ENCODE results near the gene PRR29. TPM values are rescaled to one million over a fixed set of nuclear protein-coding genes. Genes with fewer than 3 reads are reported as not detected.

The PRR29 gene
- total and polyA plus RNA-seq, 2 donors (not counting 3 experiments of a cell fraction or from before 2014, with no cell fraction given): 0.39 to 1.2 TPM

- H3K27ac ChIP-seq (ENCODE audit: insufficient read depth, low read depth, low read length): peak overlapping the region; percentile 70
- H3K4me3 ChIP-seq (replicated peaks in 1 of 3; ENCODE audit: insufficient read depth in 1 of 3, low read depth in 1 of 3, low read length in 3 of 3): no peak overlapping the region
- H4K20me1 ChIP-seq (replicated peaks; ENCODE audit: control insufficient read depth, extremely low read depth, insufficient read depth, low read length): no peaks in the 10 kb centered on the region
- no peaks in the 10 kb centered on the region for H3K9me3 ChIP-seq (replicated peaks; ENCODE audit: control insufficient read depth, insufficient read depth, low read length)
- H3K79me2 ChIP-seq (ENCODE audit: control insufficient read depth, insufficient read depth, low read length): peaks cover 6% of the 10 kb centered on the region
- intact Hi-C loops (cut with micrococcal nuclease): loop anchor here (1.0 kb wide), 4 partner anchors 9 to 106 kb away; partner anchors contain the start of gene PRR29
- CTCF ChIA-PET: interaction anchor here (0.6 to 15.1 kb wide), 42 partner anchors 8 to 265 kb away, joined by 3 to 802 read pairs (median 6); partner anchors contain the start of genes CSHL1, ERN1, GH1 and PRR29
- H3K4me1 ChIP-seq (ENCODE audit: control insufficient read depth, extremely low read depth, insufficient read depth, low read length): peaks cover 34% of the 10 kb centered on the region
- peak; percentile 55 for FAIRE-seq
- H3K27me3 ChIP-seq (ENCODE audit: control insufficient read depth in 2 of 2, insufficient read depth in 2 of 2, low read length in 2 of 2): no peaks in the 10 kb centered on the region
- no peak overlapping the region for H2AFZ ChIP-seq (ENCODE audit: low read depth, low read length)
- BruUV-seq (replicated peaks): no TSS peak
- POLR2A ChIA-PET: interaction anchor here (1.0 to 1.5 kb wide), 3 partner anchors 23 to 25 kb away, joined by 3 to 6 read pairs (median 5); no protein-coding TSS in a partner anchor
- H3K9ac ChIP-seq (replicated peaks; ENCODE audit: extremely low read depth, insufficient read depth, low read length): peak overlapping the region; percentile 21
- H3K4me2 ChIP-seq (ENCODE audit: insufficient read depth, low read length): no peak overlapping the region
- DNase-seq (ENCODE audit: low read depth, low spot score): peak; percentile 48
- TF ChIP-seq JUN (IDR thresholded peaks at IDR 0.05; ENCODE audit: borderline replicate concordance, insufficient read depth, insufficient read length, low read depth) (no peak), CTCF (IDR thresholded peaks at IDR 0.05; ENCODE audit: extremely low read depth in 1 of 2, insufficient read depth in 1 of 2, low read depth in 1 of 2, low read length in 2 of 2) (no peak), MYC (IDR thresholded peaks at IDR 0.05; ENCODE audit: low read depth, low read length) (no peak), POLR2AphosphoS5 (IDR thresholded peaks at IDR 0.05; ENCODE audit: insufficient read depth, low read depth, low read length) (no peak), EZH2 (IDR thresholded peaks at IDR 0.05; ENCODE audit: borderline replicate concordance, low read depth, low read length, severe bottlenecking) (no peak), GATA2 (IDR thresholded peaks at IDR 0.05; ENCODE audit: insufficient read depth, insufficient read length, low read depth, low read length) (no peak), POLR2A (IDR thresholded peaks at IDR 0.05; ENCODE audit: low read depth, low read length) (no peak), FOS (IDR thresholded peaks at IDR 0.05; ENCODE audit: borderline replicate concordance, insufficient read depth, low read length) (no peak), MAX (IDR thresholded peaks at IDR 0.05; ENCODE audit: insufficient read depth, insufficient read length) (no peak)
- dilution Hi-C loops (cut with MboI; ENCODE audit: extremely low pct_ligation_motif_present, low sequenced_read_pairs): loop anchor here (25.0 kb wide), 1 partner anchor 112 kb away; the partner anchor contains the start of gene ERN1
- no peaks in the 10 kb centered on the region for H3K9me1 ChIP-seq (replicated peaks; ENCODE audit: control insufficient read depth, extremely low read depth, insufficient read depth, low read length)
- H3K36me3 ChIP-seq (ENCODE audit: control insufficient read depth in 2 of 2, extremely low read depth in 1 of 2, insufficient read depth in 2 of 2, low read length in 2 of 2): no peaks in the 10 kb centered on the region
Measured at GRCh38 chr17:64024781-64025731, 26.9 kb downstream of the PRR29 start.
